Right lobe of liver (tissue), 4 donors: ENCODE measurements around the gene CDKN1A.

ENCODE experiments used
- CTCF ChIP-seq, 4 donors: fragments of 200-600 bp in 3 of 4; fragments of 450-650 bp in 1 of 4; IDR thresholded peaks; one replicate each; pipeline versions ENCODE4 v1.5.1 to v1.8.0; 2016 to 2022; ENCODE audit warnings: antibody characterized with exemption in 4 of 4, mild to moderate bottlenecking in 2 of 4
- POLR2A ChIP-seq: fragments of 450-650 bp; IDR thresholded peaks from one replicate; pipeline ENCODE4 v1.6.1; 2017; ENCODE audit warnings: antibody characterized with exemption, mild to moderate bottlenecking
- donor health status: DM: no; HTN: no; CAD: no.
- donor health status: DM: no; HTN: no; CAD: no.
- donor health status: DM: no; HTN: yes; CAD: no.

- no peak for TF ChIP-seq CTCF (IDR thresholded peaks at IDR 0.05)
- TF ChIP-seq POLR2A, result no peak
Measured at GRCh38 chr6:36634317-36635108, 44.0 kb upstream of the CDKN1A start.
